Smooth muscle cell (in vitro differentiated cells): ENCODE results near the gene STARD4. TPM values are rescaled to one million over a fixed set of nuclear protein-coding genes. Genes with fewer than 3 reads are reported as not detected.

Source experiments
- DNase-seq: peaks from one replicate; lab custom pipeline; 2025; ENCODE audit not compliant: unreplicated experiment; lab: John Stamatoyannopoulos, UW
- H2AFZ ChIP-seq: fragments of 200-600 bp; sonication (generic); 2 replicates; pipeline ENCODE4 v1.6.0; 2016; ENCODE audit warnings: antibody characterized with exemption, low read depth, mild to moderate bottlenecking
- H3F3A ChIP-seq: fragments of 200-600 bp; sonication (generic); 2 replicates; pipeline ENCODE4 v1.6.0; 2017; ENCODE audit warnings: antibody characterized with exemption, low read depth
- H3K27ac ChIP-seq: fragments of 200-600 bp; sonication (generic); 2 replicates; pipeline ENCODE4 v1.5.1; 2016; ENCODE audit warnings: low read depth, mild to moderate bottlenecking
- H3K27me3 ChIP-seq: fragments of 200-600 bp; sonication (generic); 2 replicates; pipeline ENCODE4 v1.6.1; 2016; ENCODE audit warnings: low read depth, mild to moderate bottlenecking
- H3K36me3 ChIP-seq: fragments of 200-600 bp; sonication (generic); 2 replicates; pipeline ENCODE4 v1.5.1; 2016; ENCODE audit warnings: low read depth
- H3K4me1 ChIP-seq: fragments of 200-600 bp; sonication (generic); 2 replicates; pipeline ENCODE4 v1.5.1; 2016; ENCODE audit warnings: low read depth
- H3K4me2 ChIP-seq: fragments of 200-600 bp; sonication (generic); 2 replicates; pipeline ENCODE4 v1.6.0; 2016; ENCODE audit warnings: mild to moderate bottlenecking
- H3K4me3 ChIP-seq: fragments of 200-600 bp; sonication (generic); 2 replicates; pipeline ENCODE4 v1.5.1; 2016; ENCODE audit warnings: mild to moderate bottlenecking
- H3K79me2 ChIP-seq: fragments of 200-600 bp; sonication (generic); 2 replicates; pipeline ENCODE4 v1.6.0; 2016; ENCODE audit warnings: low read depth, mild to moderate bottlenecking
- H3K9ac ChIP-seq: fragments of 200-600 bp; sonication (generic); 2 replicates; pipeline ENCODE4 v1.6.0; 2016; ENCODE audit warnings: low read depth
- H3K9me3 ChIP-seq: fragments of 200-600 bp; sonication (generic); replicated peaks from 2 replicates; pipeline ENCODE4 v1.5.1; 2016; ENCODE audit warnings: low read depth
- H4K20me1 ChIP-seq: fragments of 200-600 bp; sonication (generic); 2 replicates; pipeline ENCODE4 v1.6.0; 2016; ENCODE audit warnings: low read depth
- CTCF ChIP-seq: fragments of 200-600 bp; sonication (generic); IDR thresholded peaks from 2 replicates; pipeline ENCODE4 v1.5.1; 2017; ENCODE audit warnings: borderline replicate concordance, mild to moderate bottlenecking, antibody characterized with exemption; ENCODE audit not compliant: insufficient read depth, poor library complexity, severe bottlenecking
- WGBS: methylation state at CpG from one replicate; pipeline ENCODE4 v1.1.7; 2016; ENCODE audit warnings: low lambda C conversion rate; 5-methylcytosine and 5-hydroxymethylcytosine counted together
- polyA plus RNA-seq: library from polyadenylated mRNA; unstranded; fragments of >200 nt; fragmentation: Nextera tagmentation; extraction: Ambion mirVana; gene quantifications from 2 replicates; pipeline ENCODE4 v1.2.1, GENCODE V29; 2016
- total RNA-seq: library from RNA; depleted of rRNA; stranded (reverse); fragments of >200 nt; gene quantifications from 2 replicates; pipeline ENCODE4 v1.2.3, GENCODE V29; 2014

Gene STARD4
- total and polyA plus RNA-seq, 2 experiments from 2014 or later: 41.7 to 123 TPM

GRCh38 chr5:111480346-111480745, 32.0 kb downstream of the STARD4 start:
- Histone ChIP-seq H3K4me1 (no peaks in the 10 kb centered on the region), H3K9ac (no peak overlapping the region), H3K27ac (no peak overlapping the region), H3K36me3 (no peaks in the 10 kb centered on the region), H3K9me3 (no peaks in the 10 kb centered on the region), H2AFZ (no peak overlapping the region), H4K20me1 (no peaks in the 10 kb centered on the region), H3K79me2 (no peaks in the 10 kb centered on the region), H3F3A (no peaks in the 10 kb centered on the region), H3K4me2 (no peak overlapping the region), H3K4me3 (no peak overlapping the region), H3K27me3 (no peaks in the 10 kb centered on the region)
- no peak for DNase-seq
- no peak for TF ChIP-seq CTCF
- WGBS: 68% methylated on average over 4 of the region's 4 CpGs

- no peaks in the 10 kb centered on the region for H3K79me2 ChIP-seq
- no peaks in the 10 kb centered on the region for H4K20me1 ChIP-seq
- no peak overlapping the region for H3K9ac ChIP-seq
- no peaks in the 10 kb centered on the region for H3K27me3 ChIP-seq
- no peaks in the 10 kb centered on the region for H3K9me3 ChIP-seq
- TF ChIP-seq CTCF: no peak
- no peak overlapping the region for H2AFZ ChIP-seq
- WGBS: 92% methylated on average over 2 of the region's 2 CpGs
- no peak overlapping the region for H3K27ac ChIP-seq
- no peak overlapping the region for H3K4me2 ChIP-seq
- no peaks in the 10 kb centered on the region for H3K4me1 ChIP-seq
- no peak overlapping the region for H3K4me3 ChIP-seq
- no peak for DNase-seq
- H3K36me3 ChIP-seq: no peaks in the 10 kb centered on the region
- H3F3A ChIP-seq: no peaks in the 10 kb centered on the region
Measured at GRCh38 chr5:111478898-111479297, 33.4 kb downstream of the STARD4 start.

GRCh38 chr5:111478266-111478665, 34.1 kb downstream of the STARD4 start:
- no peak for DNase-seq
- H3K27me3 ChIP-seq: no peaks in the 10 kb centered on the region
- H3K4me3 ChIP-seq: no peak overlapping the region

More at GRCh38 chr5:111478266-111478665, 34.1 kb downstream of the STARD4 start:
- peak; percentile 16 for TF ChIP-seq CTCF
- Histone ChIP-seq H3K27ac (no peak overlapping the region), H3F3A (no peaks in the 10 kb centered on the region), H3K4me1 (no peaks in the 10 kb centered on the region), H3K36me3 (no peaks in the 10 kb centered on the region), H2AFZ (no peak overlapping the region), H3K79me2 (no peaks in the 10 kb centered on the region), H3K9me3 (no peaks in the 10 kb centered on the region), H4K20me1 (no peaks in the 10 kb centered on the region), H3K4me2 (no peak overlapping the region), H3K9ac (no peak overlapping the region)
- 91% methylated on average over 1 of the region's 1 CpG for WGBS
